Ammon's horn (tissue), 1 donor: ENCODE measurements around the gene BTN3A1.

Experiments
- DNase-seq: peaks from one replicate; pipeline ENCODE4 v3.0.0-alpha.2; 2016; ENCODE audit warnings: low spot score

BTN3A1 gene

DNA sequence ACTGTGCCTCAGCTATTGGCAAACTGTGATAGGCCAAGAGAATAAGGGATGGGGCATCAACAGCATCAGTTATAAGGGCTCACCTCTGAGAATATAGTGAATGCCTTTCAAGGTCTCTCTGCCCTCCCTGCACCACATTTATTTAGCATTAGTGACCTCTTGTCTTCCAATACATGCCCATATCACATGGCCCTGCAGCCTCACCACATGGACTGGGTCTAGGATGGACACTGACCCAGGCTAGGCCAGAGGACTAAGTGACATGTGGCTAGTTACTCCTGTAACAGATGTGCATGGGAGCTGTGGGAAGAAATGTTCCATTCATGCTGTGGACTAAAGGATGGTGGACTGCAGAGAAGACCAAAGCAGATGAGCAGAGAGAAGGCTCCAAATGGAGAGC is 22.3 kb upstream of the BTN3A1 start:
- DNase-seq, result no peak

DNA sequence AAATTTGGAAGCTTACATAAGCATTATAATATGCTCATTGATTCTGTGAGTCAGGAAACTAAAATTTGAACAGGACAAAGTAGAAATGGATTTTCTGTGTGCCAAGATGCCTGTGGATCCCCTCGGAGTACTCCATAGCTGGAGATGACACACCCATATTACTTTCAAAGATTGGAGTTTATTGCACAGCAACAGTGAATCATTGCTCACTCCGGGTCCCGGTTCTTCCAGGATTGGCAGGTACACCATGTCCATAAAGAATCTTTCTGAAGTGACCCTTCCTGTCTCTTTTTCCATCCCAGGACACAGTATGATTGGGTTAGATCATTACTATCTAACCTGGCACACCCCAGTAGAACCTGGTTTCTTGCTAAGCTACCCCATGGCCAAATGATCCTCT is 21.8 kb upstream of the BTN3A1 start:
- no peak for DNase-seq

DNA sequence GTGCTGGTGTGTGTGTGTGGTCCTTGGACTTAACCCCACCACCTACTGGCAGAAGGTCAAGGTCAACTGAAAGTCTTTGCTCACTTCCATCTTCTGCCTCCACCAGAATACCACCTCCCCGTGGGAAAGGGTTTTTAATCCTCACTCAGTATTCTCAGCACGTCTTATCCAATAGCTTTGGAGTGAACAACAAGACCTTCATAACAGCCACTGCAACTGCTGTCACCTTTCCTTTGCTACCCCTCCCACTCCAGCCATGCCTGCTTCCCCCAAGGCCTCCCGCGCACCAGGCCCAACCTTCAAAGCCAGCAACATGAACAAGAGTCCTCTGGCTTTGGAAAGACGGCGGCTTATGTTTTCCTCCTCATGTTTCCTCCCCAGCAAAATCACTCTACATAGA is 20.0 kb upstream of the BTN3A1 start:
- no peak for DNase-seq

DNA sequence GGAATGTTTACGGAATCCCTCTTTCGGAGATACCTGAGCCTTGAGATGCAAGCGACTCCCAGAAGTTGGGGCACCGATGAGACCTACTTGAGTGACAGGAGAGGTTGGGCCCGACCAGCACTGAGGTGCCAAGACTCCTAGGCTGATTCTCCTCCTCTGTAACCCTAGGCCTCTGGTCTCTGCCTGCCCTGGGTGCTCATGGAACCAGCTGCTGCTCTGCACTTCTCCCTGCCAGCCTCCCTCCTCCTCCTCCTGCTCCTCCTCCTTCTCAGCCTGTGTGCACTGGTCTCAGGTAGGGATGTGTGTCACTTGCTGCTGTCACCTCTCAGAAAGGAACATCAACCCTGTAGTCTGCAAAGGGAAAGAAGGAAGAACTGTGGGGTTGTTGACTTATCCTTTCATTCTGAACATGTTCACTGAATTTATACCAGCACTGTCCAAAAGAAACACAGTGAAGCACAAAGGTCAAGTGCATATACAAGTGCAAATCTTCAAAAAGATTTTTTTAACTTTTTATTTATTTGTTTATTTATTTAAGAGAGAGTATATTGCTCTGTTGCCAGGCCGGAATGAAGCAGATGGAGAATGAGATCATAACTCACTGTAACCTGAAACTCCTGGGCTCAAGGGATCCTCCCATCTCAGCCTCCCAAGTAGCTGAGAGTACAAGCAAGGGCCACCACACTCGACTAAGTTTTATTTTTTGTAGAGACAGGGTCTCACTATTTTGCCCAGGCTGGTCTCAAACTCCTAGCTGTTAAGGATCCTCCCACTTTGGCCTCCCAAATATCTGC is 18.3 kb upstream of the BTN3A1 start:
- peak; percentile 20 for DNase-seq

DNA sequence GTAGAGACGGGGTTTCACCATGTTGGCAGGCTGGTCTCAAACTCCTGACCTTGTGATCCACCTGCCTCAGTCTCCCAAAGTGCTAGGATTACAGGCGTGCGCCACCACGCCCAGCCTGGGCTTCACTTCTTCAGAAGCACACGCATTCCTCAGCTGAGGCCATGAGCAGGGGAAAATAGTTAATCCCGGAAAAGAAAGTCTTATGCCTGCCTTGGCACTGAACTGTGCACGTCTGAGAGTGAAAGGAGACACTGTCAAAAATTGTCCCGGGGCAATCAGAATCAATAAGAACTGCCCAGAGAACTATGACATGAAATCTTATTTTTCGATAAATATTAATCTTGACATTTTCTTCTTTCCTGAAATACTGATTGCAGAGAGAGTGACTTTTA is 16.3 kb upstream of the BTN3A1 start:
- DNase-seq, result no peak

DNA sequence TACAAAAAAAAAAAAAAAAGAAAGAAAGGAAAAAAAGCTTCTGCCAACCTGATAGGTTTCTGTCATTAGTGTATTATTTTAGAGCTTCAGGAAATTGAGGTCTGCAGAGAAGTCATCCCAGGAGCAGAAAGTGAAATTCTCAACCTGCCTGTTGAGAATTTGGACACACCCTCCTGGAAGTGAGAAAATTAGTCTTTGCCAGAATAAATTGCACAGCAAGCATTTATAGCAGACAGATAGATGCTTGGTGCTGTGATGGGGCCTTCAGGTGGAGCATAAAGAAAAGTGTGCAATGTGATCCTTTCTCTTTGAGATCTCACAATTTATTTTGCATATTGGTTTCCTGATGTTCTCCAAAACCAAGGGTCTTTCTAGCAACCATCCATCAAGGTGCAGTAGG is 14.5 kb upstream of the BTN3A1 start:
- no peak for DNase-seq

DNA sequence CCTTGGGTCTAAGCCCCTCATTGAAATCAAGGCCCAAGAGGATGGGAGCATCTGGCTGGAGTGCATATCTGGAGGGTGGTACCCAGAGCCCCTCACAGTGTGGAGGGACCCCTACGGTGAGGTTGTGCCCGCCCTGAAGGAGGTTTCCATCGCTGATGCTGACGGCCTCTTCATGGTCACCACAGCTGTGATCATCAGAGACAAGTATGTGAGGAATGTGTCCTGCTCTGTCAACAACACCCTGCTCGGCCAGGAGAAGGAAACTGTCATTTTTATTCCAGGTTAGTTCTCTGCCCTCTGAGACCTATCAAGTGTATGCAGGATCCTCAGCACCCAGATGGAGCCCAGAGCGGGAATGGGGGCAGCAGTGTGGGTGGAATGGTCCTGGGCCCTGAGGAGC is 14.1 kb upstream of the BTN3A1 start:
- no peak for DNase-seq

DNA sequence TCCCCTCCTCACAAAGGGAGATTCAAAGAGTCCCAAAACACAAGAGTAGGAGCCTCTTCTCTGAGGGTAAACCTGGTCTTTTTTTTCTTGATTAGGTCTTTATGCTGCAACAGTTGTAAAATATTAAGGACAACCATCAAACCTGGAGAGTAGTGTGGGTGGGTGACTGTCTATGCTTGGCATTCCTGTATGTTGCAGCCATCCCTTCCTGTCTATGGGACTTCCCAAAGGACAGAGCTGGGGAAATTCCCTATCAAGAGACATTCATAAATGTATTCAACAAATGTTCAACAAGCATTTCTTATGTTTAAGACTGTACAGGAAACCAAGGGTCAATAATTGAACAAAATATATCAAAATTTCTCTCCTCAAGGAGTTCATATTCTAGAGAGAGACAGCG is 13.6 kb upstream of the BTN3A1 start:
- no peak for DNase-seq

DNA sequence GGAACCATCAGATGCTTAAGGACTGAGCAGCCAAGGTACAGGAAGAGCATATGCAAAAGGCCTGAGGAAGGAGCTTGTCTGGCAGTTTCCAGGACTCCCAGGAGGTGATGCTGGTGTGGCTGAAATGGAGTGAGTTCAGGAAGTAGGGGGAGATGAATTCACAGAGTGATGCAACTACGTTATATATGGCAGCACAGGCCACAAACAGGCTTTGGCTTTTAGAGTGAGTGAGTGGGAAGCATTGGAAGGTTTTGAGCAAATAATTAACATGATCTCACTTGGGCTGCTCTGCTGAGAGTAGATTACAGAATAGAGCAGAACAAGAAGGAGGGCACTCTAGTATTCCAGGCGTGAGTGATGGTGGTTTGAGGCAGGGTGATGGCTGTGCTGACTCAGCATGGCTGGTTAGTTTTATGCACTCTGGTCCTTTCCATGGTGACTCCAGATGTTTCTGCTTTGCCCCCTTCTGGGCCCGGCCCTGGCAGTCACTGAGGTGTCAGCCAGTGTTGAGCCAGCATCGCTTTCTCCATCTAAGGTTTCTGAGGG is 12.7 kb upstream of the BTN3A1 start:
- DNase-seq, result peak; percentile 12

DNA sequence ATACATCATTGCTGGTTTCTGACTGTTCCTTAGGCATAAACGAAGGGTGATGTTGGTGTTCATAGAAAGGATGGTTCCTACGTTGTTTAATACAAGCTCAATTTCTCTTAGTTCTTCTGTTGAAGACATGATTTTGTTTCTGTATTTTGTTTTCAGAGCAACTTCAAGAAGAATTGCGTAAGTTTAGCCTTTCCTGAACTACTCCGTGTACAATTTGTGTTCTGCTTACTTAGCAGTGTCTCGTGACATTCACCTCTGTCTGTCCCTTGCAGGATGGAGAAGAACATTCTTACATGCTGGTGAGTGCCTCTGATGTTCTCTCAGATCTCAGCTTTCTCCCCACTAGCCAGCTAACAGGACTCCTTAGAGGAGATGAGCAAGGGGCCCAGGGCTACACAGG is 11.5 kb upstream of the BTN3A1 start:
- DNase-seq, result no peak

DNA sequence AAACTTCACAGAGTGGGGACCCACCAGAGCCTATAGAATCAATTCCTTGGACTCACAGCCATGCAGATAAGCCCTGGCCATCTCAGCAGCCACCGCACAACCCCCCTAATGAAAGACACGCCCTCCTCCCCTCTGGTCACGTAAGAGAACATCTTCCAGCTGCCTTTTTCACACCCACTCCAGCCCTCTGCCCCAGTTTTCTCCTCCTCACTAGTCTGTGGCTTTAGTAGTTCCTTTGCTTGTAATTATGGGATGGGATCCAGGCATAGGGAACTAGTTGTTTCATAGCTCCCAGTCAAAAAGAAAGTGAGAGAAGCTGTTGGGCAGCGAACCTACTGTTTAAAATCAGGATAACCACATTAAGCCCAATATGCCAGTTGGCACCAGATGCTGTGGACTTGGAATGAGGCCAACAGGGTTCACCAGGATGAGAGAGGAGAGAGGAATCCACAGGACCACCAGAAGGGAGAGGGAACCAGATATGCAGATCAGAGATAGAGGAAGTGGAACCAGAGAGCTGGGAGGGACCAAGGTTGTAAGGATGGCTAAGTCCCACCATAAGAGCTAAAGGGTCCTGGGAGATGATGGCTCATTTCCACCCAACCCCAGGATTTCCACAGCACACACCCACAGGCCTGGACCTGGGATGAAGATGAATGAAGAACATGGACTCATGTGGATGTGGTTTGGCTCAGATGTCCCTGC is 9.0 kb upstream of the BTN3A1 start:
- no peak for DNase-seq

DNA sequence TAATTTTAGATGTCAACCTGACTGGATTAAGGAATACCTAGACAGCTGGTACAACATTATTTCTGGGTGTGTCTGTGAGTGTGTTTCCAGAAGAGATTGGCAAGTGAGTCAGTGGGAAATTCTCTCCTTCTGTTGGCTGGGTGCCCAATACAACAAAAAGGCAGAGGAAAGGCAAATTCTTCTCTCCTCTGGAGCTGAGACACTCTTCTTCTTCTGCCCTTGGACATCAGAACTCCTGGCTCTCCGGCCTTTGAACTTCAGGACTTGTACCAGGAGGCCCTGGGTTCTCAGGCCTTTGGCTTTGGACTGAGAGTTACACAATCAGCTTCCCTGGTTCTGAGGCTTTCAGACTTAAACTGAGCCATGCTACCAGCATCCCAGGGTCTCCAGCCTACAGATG is 7.8 kb upstream of the BTN3A1 start:
- no peak for DNase-seq

DNA sequence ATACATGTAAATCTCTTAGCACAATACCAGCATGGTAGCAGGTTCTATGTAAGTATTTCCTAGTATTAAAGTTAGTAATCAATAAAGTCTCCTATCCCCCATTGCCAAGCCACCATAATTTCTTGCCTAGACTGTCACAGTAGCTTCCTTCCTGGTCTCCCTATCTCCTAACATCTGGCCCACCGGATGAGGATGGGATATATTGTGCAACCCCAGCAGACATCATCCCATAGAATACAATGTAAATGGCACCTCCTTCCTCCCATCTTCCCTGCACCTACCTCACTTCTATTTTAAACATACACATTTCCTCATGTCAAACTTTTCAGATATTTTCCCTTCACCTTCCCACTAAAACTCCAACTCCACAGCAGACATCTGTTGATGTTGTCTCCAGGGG is 3.5 kb upstream of the BTN3A1 start:
- no peak for DNase-seq

DNA sequence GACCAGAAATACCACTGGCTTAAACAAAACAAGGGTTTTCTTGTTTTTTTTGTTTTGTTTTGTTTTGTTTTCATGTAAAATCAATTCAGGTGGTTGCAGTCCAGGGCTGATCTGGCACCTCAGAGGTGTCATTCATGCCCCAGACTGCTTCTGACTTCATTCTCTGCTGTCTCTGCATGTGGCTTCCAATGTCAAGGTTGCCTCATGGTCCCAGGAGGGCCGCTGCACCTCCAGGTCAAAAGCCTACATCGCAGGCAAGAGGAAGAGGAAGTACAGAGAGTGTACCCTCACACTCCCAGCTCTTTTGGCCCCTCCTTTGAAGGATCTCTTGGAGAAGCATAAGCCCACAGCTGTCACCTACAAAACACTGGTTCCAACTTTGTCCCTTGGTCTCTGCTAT is 1.4 kb upstream of the BTN3A1 start:
- DNase-seq, result no peak

DNA sequence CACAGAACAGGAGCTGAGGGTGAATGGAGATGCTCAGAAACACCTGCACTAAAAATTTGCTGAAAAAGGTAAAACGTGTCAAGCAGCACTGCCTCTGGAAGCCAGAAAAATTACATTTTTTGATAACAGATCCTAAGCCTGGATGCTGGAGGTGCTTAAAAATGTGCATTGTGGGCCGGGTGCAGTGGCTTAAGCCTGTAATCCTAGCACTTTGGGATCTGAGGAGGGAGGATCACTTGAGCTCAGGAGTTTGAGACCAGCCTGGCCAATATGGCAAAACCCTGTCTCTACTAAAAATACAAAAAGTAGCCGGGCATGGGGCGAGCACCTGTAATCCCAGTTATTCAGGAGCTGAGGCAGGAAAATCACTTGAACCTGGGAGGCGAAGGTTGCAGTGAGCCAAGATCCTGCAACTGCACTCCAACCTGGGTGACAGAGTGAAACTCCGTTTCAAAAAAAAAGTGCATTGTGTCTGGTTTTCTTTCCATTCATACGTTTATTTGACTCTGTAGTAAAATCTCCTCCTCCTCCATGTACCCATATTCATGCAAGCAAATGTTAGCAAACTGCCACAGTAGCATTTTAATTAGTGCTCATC is 587 bp upstream of the BTN3A1 start:
- DNase-seq, result no peak

DNA sequence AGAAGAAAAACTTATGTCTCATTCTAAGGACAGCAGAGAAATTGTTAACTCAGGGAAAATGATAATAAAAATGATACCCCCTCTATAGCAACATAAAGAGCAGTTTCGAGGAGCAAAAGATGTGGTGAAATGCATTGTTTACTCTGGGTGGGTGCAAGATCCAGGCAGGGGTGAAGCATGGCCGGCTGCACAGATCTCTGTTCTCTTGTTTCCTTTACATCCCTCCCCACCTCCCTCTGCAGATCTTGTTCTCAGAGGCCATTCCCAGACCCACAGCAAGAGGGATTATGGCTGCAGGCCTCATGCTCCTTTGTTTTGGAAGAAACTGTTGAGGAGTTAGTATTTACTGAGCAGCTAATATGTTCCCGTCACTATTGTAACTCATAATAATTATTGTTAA is 1.8 kb downstream of the BTN3A1 start:
- DNase-seq, result no peak

DNA sequence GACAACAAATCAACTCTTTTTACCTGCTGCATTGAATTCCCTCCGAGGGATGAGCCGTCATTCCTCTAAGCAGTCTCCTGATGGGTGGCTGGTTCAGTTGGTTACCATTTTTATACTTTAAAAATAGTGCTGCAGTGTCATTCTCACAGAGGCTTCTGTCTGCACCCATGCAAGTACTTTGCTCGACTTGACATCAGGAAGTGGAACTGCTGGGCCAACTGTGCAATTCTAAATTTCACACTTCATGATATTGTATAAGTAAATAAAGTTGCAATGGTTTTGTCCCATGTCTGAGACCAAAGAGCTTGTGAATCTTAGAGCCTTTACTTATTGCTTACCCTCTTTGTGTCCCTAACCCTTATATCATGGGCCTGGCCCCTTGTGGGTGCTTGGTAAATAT is 2.5 kb downstream of the BTN3A1 start:
- DNase-seq, result no peak

DNA sequence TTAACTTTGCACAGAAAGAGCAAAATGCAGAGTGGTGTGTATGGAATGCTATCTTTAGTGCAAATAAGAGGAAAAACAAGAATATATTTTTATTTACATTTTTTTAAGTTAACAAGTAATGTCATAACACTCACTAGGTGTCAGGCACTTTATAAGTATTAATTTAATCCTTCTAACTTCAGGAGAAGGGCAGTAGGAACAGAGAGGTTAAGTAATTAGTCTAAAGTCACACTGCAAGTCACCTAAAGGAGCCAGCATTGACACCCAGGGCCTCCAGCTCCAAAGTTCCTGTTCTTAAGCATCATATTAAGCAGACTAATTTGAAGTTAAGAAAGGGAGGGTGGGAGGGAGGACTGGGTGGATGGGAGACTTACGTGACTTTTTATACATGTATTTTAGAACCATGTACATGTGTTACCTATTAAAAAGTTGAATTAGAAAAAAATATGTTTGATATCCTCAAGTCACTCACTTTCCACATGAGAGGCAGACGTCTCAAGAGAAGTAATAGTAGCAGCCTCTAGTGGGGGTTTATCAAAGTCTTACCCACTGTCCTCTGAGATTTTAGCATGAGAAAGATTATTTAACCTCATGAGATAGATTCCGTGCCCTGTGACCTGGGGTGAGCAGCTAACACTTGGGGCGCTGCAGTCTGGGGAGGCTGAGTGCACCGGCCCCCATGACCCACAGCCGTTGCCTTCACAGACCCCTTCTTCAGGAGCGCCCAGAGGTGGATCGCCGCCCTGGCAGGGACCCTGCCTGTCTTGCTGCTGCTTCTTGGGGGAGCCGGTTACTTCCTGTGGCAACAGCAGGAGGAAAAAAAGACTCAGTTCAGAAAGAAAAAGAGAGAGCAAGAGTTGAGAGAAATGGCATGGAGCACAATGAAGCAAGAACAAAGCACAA is 7.0 kb downstream of the BTN3A1 start:
- DNase-seq, result no peak

DNA sequence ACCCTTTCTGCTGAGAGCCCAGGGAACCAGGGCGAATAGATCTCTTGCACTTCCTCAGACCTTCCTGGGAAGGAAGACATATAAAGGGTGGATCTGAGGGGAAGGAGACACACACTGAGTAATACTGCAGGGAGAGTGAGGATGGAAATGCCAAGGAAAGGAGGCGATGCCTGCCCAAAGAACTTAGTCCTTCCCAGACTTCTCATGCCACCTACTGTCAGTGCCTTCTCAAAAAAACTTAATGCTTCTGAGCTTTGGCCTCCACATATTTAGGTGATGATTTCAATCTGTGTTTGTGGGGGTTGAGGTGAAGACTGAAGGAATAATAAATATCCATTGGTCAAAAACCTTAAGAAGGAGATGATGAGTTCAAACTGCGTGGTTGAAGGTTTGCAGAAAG is 9.7 kb downstream of the BTN3A1 start:
- DNase-seq, result no peak

DNA sequence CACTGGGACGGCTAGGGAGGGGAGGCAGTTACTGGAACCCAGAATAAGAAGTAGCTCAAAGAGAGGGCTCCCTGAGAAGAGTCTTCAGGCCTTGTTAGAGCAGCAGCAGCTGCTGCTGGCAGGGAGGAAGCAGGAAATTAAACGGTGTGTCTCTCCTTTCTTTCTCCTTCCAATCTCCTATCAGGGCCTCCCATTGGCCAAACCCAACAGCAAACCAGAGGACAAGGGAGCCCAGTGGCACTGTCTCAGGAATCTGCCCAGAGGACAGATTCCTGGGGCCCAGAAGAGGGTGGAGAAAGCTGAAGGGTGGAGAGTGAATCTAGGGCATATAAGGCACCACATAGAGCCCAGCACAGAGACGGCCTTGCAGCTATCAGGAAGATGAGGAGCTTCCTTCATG is 10.2 kb downstream of the BTN3A1 start:
- DNase-seq, result no peak

DNA sequence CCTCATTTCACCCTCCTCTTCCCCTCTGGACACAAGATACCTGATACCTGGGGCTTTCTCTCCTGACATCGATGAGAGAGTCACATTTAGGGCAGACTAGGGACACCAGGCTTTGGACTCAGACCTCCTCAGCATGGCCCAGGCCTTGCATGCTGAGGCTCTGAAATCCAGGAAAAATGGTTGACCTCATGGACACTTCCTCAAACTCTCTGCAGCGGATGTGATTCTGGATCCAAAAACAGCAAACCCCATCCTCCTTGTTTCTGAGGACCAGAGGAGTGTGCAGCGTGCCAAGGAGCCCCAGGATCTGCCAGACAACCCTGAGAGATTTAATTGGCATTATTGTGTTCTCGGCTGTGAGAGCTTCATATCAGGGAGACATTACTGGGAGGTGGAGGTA is 10.9 kb downstream of the BTN3A1 start:
- no peak for DNase-seq

DNA sequence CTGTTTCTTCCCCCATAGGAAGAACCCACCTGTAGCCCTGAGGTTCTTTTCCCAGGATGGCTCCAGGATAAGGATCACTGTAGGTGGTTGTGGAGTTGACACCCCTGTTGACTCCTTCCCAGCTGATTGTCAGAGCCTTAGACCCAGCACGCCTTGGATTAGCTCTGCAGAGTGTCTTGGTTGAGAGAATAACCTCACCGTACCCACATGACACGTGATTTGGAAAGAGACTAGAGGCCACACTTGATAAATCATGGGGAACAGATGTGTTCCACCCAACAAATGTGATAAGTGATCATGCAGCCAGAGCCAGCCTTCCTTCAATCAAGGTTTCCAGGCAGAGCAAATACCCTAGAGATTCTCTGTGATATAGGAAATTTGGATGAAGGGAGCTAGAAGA is 12.2 kb downstream of the BTN3A1 start:
- DNase-seq, result no peak
